HG03520 (cell line): Measurements from ENCODE around the gene SYT15.

Source experiments
- ATAC-seq: cut with Tn5 transposase; IDR thresholded peaks from one replicate; pipeline ENCODE4 v1.9.1; 2021; ENCODE audit warnings: mild to moderate bottlenecking, moderate library complexity; ENCODE audit not compliant: unreplicated experiment

The SYT15 gene

DNA sequence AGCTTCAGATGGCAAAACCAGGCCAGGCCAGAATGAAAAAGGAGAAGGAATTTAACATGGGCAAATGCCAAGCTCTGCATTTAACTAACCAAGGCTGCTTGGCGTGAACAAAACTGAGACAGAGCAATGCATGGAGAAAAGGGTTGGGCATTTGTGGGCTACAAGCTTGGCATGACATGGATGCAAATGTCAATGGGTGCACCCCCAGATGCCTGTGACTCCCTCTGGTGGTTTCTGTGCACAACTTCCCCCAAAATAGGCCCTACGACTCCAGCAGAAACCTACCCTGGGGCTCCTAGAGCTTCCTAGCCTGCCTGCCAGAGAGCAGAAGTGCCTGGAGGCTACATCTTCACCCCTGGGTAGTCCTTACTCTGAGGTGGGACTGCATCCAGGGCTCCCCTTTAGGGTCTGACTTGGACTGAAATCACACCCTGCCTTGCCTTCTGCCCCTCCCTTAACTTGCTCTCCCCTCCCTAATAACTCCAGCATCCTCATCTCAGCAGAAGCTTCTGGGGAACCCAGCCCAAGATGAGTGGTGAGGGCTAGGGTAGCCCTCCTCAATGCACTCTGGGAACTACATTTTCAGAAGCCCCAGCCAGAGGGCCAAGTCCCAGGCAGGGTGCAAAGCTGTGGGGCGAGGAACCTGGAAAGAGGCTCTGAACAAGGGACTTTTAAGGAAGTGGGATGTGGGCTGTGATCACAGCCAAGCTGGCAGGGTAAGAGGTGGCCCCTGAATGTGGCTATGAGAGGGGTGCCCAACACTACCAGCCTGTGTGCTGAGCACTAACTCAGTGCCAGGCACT, 33.7 kb upstream of the SYT15 start:
- ATAC-seq = no peak

DNA sequence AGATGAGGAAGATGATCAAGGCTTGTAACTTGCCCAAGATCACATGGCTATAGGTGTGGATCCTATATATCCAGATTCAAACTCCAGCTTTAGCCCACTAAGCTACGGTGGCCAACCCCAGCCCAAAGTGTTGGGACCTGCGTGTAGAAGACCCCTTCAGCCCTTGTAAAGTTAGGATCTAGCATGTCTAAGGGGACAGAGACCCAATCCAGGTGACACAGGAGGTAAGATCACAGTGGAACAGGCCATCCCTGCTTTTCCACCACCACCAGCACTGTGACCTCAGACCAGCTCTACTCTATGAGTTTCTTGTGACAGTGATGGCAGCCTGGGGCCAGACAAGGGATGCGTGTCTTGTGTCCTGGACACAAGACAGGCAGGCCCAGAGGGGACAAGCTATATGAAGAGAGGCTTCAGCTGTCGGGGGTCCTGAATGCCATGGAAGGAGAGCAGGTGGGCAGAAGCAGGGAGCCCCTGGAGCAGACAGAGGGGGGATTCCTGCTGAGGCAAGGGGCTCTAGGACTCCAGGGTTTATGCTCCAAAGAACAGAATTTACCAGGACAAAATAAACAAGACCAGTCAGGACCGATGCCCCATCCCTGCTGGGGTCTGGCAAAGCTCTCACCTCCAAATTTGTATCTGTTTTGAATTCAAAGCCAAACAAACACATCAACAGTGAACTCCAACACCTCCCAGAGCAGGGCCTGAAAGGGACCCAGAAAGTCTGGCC, 32.9 kb upstream of the SYT15 start:
- no peak for ATAC-seq

- ATAC-seq = no peak
These were observed 32.1 kb upstream of the SYT15 start for GRCh38 chr10:46546591-46547540.

DNA sequence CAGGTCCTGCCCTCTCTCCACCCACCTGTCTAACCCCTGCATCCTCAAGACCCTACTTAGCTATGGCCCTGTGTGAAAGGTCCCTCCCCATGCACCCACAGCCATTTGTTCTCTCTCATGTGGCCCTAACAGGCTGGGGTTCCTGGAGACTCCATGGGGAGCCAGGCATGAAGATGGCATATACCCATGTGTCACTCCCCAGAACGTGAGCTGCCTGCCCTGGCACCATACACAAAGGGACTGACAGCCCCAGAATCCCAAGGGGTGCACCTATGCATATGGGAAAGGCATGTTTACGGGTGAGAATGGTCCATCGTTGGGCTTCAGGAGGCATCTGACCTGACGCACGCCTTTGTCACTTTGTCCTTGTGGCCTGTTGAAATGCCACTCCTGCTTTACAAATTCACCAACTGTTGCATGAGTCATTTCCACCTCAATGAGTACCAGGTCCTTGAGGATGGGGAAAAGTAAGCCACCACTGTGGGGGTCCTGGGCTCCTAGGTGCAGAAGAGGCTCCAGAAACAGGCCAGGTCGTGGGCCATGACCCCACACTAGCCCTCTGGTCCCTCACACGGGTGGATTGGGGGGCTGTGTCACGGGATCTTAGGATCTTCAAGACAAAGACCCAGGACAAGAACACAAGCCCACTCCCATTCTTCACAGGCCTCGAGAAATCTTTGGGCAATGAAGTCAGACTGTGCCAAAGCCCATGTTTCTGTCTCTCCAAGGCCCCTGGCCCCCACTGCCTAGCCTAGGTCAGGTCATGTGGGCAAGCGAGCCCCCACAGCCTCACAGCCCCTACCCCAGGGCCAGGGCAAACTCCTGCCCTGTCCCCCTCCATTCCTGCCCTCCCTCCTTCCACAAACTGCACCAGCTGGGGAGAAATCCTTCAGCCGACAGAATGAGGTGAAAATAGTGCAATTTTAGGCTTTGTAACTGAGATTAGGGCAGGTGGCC, 31.1 kb upstream of the SYT15 start:
- no peak for ATAC-seq

GRCh38 chr10:46548498-46549090, 30.3 kb upstream of the SYT15 start:
- no peak for ATAC-seq

- ATAC-seq = no peak
These were observed 29.5 kb upstream of the SYT15 start for GRCh38 chr10:46549171-46550075.

DNA sequence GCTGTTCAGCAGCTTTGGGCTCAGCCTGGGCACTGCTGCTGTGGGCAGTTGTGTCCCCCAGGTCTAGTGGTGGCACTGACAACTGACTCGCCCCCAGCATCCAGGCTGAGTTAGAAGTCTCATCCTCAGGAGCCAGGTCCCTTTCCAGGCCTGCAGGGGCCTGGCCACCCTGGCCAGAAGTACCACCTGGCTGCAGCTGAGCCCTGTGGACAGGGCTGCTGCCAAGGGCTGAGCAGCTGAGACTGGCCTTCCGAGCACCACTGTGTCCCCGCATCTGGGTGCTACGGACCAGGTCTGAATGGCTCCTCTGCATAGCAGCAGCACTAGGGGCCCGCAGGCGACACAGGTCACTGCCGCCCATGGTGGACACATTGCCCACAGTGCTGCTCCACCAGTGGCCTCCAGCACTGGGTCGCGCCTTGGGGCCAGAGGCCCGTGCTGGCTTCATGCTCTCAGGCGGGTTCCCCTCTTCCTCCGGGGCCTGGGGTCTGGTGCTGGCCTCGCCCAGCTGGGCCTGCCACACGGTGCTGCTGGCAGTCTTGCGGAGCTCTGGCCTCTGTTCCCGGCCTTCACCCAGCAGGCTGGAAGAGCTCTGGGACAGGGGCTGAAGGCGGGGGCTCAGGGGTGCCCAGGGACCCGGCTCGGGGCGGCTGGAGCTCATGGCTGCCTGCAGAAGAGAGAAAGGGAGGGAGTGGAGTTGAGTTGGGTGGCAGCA, 28.7 kb upstream of the SYT15 start:
- ATAC-seq = no peak

DNA sequence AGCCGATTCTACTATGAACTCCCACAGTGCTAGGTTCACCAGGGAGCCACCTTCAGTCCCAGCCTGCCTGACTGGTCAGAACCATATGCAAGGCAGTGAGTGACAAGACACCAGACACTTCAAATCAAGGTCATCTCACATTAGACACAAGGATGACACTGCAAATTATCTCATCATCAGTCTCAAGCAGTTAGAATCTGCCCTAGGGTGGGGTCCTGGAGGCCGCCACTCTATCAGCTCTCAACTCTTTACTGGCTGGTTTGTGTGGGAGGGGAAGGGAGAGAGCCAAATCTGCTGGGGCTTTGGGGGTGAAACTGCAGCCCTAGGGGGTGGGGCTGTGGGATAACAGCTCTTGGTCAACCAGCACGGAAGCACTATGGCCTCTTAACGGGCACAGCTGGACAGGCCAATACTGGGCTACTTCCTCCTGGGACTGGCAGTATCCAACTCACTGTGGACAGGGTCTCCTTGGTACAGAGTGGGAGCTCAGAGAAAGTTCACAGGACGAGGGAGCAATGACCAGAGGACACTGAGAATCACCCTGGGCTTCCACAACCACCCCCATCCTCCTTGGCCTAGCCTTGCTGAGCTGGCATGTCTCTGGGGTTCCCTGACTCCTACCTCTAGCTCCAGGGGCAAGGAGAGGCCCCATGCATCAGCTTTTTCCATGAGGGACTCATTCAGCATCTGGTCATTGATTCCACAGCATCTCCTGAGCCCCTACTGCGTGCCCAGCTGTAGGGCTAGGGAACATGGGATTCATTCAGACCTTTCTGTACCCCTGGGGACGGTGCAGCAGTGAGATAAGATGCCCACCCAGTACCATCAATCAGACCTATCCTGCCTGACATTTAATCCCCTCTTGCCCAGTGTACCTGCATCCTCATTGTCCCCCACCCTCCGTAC, 27.9 kb upstream of the SYT15 start:
- ATAC-seq = no peak

DNA sequence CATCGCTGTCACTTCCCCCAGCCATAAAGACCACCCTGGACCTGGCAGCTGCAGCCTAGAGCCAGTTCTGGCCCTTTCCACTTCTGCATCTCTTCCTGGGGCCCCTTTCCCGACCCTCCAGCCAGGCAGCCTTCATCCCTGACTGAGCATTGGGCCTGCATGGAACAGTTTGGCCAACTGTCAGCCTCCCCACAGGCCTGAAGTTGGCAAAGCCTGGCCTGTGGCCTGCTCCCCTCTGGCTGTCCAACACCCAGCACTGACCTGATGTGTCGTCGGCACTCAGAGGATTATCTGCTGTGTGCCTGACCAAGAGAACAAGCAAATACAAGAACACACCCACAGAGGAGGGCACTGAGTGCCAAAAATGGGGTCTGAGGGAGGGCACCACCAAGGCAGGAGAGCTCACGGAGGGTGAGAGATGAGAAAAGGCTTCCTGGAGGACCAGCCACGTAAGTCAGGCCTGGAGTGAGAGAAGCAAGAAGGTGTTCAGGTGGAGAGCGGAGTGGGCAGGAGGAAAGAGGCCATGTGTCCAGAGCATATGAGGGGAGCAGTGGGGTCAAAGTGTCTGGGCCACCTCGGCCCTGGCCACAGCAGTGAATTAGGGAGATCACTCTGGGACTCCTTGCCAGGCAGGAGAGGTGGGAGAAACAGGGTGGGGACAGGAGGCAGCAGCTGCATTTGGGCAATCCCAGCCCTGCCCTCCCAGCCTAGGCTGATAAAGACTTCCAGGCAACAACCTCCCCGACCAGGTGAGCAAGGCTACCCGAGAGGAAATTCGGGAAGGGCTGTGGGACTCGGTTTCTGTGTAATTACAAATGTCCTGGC, 27.0 kb upstream of the SYT15 start:
- no peak for ATAC-seq

DNA sequence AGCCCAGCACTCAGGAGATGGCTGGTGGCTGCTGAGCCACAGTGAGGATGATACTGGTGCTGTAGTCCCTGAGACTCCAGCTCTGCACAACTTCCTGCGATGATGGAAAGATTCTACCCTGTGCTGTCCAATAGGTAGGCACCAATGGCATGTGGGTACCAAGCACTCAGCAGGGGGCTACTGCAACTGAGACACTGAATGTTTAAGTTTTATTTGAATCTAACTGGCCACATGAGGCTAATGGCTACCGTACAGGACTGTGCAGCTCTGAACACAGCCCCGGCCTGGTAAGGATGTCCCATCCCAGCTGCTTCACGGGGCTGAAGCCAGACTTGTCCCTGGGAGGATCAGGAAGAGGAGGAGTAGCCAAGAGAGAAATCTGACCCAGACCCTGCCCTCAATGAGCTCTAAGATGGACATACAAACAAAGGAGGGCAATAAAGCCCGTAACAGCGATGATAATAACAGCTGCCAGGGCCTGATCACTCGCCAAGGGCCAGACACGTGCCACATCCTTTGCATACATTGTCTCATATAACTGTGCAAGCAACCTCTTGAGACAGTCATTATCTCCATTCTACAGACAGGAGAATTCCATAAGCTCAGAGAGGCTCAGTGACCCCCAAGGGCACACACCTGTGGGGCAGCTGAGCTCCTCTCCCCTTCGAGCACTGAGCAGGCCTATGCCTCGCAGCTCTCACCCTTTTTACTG, 26.2 kb upstream of the SYT15 start:
- no peak for ATAC-seq

GRCh38 chr10:46553238-46554049, 25.5 kb upstream of the SYT15 start:
- ATAC-seq = no peak

DNA sequence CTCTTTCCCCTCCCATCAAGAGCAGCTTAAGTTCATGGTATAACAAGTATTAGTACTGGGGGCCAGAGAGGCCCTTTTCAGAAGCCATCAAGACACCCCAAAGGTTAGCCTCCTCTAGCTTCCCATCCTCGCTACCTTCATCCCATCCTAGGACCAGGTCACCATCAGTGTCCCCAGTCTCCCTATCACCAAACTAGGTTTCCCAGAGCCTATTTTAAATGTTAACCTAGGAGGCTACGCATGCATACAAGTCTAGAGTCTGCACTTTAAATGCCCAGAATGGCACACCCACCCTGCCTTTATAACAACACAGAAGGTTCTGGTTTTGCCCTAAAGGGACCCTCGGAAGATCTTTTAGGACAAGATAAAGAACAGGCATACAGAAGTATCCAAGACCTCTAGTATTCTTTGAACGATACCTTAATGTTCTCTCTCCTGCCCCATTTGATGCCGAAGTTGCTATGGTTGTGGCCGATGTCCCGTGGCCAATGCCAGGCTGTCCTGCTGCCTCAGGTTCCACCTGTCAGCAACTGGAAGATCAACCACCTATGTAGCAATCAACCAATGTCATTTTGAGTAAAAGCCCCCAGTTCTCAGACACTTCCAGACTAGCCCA, 24.7 kb upstream of the SYT15 start:
- no peak for ATAC-seq

DNA sequence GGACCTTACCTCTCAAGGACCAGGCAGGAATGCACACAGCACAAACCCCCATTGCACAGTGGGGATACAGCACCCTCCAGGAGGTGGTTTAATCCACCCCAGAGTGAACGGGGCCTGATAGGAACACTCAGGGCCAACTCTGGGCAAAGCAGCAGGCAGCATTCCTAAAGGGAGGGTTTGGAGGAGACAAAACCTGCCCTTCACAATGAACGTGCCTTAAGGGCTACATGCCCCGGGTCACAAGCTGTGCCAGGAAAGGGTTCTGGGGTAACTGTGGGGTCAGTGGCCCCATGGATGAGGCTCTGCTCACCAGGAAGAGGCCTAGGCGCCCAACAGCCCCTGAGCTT, 23.6 kb upstream of the SYT15 start:
- ATAC-seq = no peak

DNA sequence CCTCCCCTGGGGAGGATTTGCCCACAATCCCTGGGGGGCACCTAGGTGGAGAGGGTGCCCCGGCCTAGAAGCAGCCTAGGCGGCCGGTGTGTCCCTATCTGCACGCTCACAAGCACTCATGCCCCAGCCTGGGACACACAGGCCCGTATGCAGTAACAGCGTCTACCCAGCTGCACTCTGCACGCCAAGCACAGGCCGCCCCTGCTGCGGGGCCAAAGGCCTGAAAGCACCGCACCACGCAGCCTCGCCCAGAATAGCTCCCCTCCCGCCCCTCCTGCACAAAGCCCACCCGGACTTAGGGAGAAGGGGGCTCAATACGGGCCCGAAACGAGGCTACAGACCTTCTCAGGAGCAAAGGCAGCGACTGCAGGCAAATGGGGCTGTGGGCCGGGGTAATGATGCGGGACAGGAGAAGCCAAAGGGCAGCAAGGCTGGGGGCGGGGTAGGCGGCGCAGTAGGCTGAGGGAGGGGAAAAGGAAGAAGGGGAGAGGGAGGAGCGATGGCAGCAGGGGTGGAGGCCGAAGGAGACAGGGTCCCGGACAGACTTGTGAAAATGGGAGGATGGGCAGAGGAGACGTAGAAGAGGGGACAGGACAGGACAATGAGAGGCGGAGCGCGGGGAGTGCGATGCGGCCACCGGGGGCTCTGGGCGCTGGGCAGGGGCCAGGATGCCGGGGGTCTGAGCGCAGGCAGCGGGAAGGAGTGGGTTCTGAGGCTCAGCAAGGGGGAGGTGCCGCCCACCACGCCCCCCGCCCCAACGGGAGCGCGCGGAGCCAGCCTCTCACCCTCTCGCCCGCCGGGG, 23.0 kb upstream of the SYT15 start:
- no peak for ATAC-seq
